ENCODE results near the gene NTSR1.

Gene NTSR1

DNA sequence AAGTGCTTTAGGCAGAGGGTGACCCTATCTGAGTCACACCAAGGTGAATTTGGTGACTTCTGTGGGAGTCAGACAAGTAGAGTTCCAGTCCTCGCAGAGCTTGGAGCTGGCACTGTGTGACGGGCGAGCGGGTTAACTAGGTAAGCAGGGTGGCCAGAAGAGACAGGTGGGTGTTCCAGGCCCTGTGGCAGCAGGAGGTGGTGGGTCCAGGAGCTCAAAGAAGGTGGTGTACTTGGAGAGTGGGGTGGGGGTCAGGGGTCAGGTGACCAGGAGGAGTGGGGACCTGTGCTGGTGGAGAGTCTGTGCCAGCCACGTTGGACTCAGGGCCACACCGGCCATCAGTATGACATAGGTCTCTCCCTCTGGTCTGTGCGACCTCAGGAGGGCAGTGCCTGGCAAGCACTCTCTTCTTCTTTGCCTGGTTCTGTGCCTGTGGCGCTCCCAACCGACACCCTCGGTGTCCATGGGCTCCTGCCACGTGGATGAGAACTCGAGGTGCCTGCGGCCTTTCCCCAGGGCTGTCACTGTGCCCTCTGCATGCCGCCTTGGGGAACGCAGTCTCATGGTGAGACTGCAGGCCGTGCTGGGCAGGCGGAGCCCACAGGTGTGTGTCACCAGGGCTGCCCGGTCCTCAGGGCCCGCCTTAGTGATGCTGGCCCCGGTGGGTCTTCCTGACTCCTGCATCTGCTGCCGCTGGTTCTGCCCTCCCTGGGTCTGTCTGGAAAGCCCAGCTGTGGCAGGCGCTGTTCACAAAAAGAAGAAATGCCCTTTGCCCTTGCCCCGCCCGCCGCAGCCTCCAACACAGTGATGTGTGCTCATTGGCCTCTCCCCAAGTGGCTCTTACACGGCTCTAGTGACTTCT is 89.3 kb downstream of the NTSR1 start:
- H4K20me1 ChIP-seq, result peaks cover 0 to 49% (median 29%) of the 10 kb centered on the region in 11 experiments; a peak in 16 of 22 replicates
- H3K4me1 ChIP-seq, result peaks cover 52 to 72% (median 67%) of the 10 kb centered on the region in 10 experiments
- H3K36me3 ChIP-seq, result peaks cover 36 to 49% (median 39%) of the 10 kb centered on the region in 11 experiments
- TF ChIP-seq Cebpa-rat (IDR thresholded peaks at IDR 0.05), result no peak
- H3K9ac ChIP-seq, result peak overlapping the region; percentile 63 to 81 (median 76)
- peak overlapping the region; percentile 86 to 99 (median 93) for H3K4me2 ChIP-seq
- no peaks in the 10 kb centered on the region for H3K9me3 ChIP-seq (replicated peaks in 1 of 11)
- H3K27me3 ChIP-seq, result no peaks in the 10 kb centered on the region
- peak overlapping the region in 9 of 10 experiments; percentile 54 to 79 (median 59); a peak in 16 of 20 replicates for H3K4me3 ChIP-seq
- H3K27ac ChIP-seq, result peak overlapping the region in 8 of 11 experiments; percentile 18 to 57 (median 48); a peak in 7 of 22 replicates

DNA sequence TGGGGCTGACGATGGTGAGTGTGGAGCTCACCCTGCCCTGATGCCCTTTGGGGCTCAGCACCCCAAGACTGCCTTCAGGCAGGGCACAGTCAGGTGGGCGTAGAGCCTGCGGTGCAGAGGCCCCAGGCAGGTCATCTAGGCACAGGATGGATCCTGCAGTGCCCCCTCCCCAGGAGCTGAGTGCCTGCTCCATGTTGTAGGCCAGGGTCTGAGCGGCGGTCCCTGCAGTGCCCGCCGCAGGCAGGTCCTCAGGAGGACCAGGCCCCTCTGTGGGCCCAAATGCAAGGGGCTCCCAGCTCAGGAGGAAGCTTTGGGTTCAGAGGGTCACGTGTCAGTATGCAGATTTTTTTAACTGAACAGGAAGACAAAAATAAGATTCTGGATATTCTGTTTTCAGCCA is 90.4 kb downstream of the NTSR1 start:
- Histone ChIP-seq H3K9ac (peak overlapping the region in 6 of 11 experiments; percentile 14 to 79 (median 61); a peak in 8 of 22 replicates), H3K36me3 (peaks cover 36 to 49% (median 39%) of the 10 kb centered on the region in 11 experiments), H3K4me3 (no peak overlapping the region), H3K27ac (no peak overlapping the region; a peak in 1 of 22 replicates), H3K4me2 (peak overlapping the region in 8 of 11 experiments; percentile 15 to 99 (median 92); a peak in 11 of 22 replicates), H4K20me1 (peaks cover 0 to 50% (median 29%) of the 10 kb centered on the region in 11 experiments; a peak in 15 of 22 replicates), H3K4me1 (peaks cover 52 to 72% (median 68%) of the 10 kb centered on the region in 10 experiments), H3K27me3 (no peaks in the 10 kb centered on the region), H3K9me3 (replicated peaks in 1 of 11) (no peaks in the 10 kb centered on the region)
- TF ChIP-seq Cebpa-rat (IDR thresholded peaks at IDR 0.05), result no peak

DNA sequence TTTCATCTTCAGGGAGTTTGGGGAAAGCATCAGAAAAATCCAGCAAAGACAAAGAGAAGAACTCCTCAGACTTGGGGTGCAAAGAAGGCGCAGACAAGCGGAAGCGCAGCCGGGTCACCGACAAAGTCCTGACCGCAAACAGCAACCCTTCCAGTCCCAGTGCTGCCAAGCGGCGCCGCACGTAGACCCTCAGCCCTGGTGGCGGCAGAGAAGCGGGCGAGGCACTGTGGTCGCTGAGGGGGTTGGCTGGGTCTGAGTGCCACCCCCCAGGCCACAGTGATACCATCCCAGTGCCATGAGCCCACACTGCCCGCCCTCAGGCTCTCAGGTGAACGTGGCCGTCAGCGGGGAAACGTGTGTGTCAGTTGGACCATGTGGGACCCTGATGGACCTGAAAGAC is 90.8 kb downstream of the NTSR1 start:
- H3K36me3 ChIP-seq, result peaks cover 36 to 49% (median 39%) of the 10 kb centered on the region in 11 experiments
- TF ChIP-seq Cebpa-rat (IDR thresholded peaks at IDR 0.05), result no peak
- H3K4me3 ChIP-seq, result no peak overlapping the region
- H3K27ac ChIP-seq, result no peak overlapping the region
- H3K4me2 ChIP-seq, result peak overlapping the region in 3 of 11 experiments; percentile 37 to 98 (median 95); a peak in 4 of 22 replicates
- H4K20me1 ChIP-seq, result peaks cover 0 to 50% (median 29%) of the 10 kb centered on the region in 11 experiments; a peak in 15 of 22 replicates
- peaks cover 55 to 73% (median 70%) of the 10 kb centered on the region in 10 experiments for H3K4me1 ChIP-seq
- peak overlapping the region in 7 of 11 experiments; percentile 8 to 79 (median 35); a peak in 5 of 22 replicates for H3K9ac ChIP-seq
- no peaks in the 10 kb centered on the region for H3K27me3 ChIP-seq
- no peaks in the 10 kb centered on the region for H3K9me3 ChIP-seq (replicated peaks in 1 of 11)

- no peak overlapping the region for H3K4me2 ChIP-seq
- no peak for TF ChIP-seq Cebpa-rat (IDR thresholded peaks at IDR 0.05)
Measured at GRCh38 chr20:62799873-62800272, 91.2 kb downstream of the NTSR1 start.

GRCh38 chr20:62800314-62801259 is 92.0 kb downstream of the NTSR1 start:
- Histone ChIP-seq H3K9ac (peak overlapping the region in 1 of 11 experiments; percentile 15; a peak in 1 of 22 replicates), H4K20me1 (peaks cover 0 to 52% (median 30%) of the 10 kb centered on the region in 11 experiments; a peak in 20 of 22 replicates), H3K4me1 (peaks cover 50 to 63% (median 59%) of the 10 kb centered on the region in 10 experiments), H3K9me3 (replicated peaks in 1 of 11) (no peaks in the 10 kb centered on the region), H3K36me3 (peaks cover 36 to 49% (median 39%) of the 10 kb centered on the region in 11 experiments), H3K27ac (no peak overlapping the region), H3K27me3 (no peaks in the 10 kb centered on the region), H3K4me3 (no peak overlapping the region), H3K4me2 (no peak overlapping the region)
- no peak for TF ChIP-seq Cebpa-rat (IDR thresholded peaks at IDR 0.05)

More at GRCh38 chr20:62799873-62800272, 91.2 kb downstream of the NTSR1 start:
- peaks cover 0 to 50% (median 29%) of the 10 kb centered on the region in 11 experiments; a peak in 15 of 22 replicates for H4K20me1 ChIP-seq
- H3K27me3 ChIP-seq, result no peaks in the 10 kb centered on the region
- no peaks in the 10 kb centered on the region for H3K9me3 ChIP-seq (replicated peaks in 1 of 11)
- H3K36me3 ChIP-seq, result peaks cover 36 to 49% (median 39%) of the 10 kb centered on the region in 11 experiments
- peaks cover 51 to 69% (median 66%) of the 10 kb centered on the region in 10 experiments for H3K4me1 ChIP-seq
- peak overlapping the region in 7 of 11 experiments; percentile 8 to 79 (median 34); a peak in 3 of 22 replicates for H3K9ac ChIP-seq
- H3K4me3 ChIP-seq, result no peak overlapping the region
- H3K27ac ChIP-seq, result no peak overlapping the region

DNA sequence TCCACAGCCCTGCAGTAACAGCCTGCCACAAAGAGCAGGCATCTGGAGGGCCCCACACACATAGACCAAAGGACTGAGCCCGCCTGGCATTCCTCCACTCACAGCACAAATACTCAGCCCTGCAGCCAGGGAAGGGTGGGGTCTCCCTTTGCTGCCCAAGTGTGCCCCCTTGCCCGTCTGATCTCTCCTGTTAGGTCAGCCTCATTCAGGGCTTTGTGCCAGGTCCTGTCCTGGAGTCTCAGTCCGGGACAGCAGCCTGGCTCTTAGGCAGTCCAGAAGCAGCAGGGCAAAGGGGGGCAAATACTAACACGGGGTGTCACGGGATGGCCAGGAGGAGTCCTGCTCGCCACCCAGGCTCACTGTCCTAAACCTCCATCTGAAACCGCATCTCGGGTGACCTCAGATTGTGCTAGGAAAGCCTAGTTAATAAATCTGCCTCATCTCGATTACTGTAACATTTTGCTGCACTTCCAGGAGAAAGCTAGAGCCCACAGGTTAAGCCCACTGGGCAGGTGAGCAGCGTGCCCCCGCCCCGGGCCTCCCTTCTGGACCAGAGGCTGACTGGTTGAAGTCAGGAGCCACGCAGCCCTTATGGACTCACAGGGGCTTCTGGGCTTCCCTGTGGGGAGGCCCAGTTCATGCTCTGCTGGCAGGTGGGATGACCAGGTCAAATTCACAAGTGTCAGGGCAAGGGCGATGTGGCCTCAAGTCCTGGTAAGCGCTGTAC is 92.8 kb downstream of the NTSR1 start:
- Histone ChIP-seq H3K9ac (peak overlapping the region in 2 of 11 experiments; percentile 15 to 18; a peak in 2 of 22 replicates), H3K4me1 (peaks cover 54 to 66% (median 63%) of the 10 kb centered on the region in 10 experiments), H4K20me1 (peaks cover 4 to 61% (median 36%) of the 10 kb centered on the region in 11 experiments; a peak in 21 of 22 replicates), H3K4me3 (no peak overlapping the region), H3K27me3 (no peaks in the 10 kb centered on the region), H3K9me3 (replicated peaks in 1 of 11) (no peaks in the 10 kb centered on the region), H3K4me2 (peak overlapping the region in 2 of 11 experiments; percentile 89 to 92; a peak in 2 of 22 replicates), H3K36me3 (peaks cover 36 to 53% (median 41%) of the 10 kb centered on the region in 11 experiments), H3K27ac (no peak overlapping the region)
- TF ChIP-seq Cebpa-rat (IDR thresholded peaks at IDR 0.05), result no peak

DNA sequence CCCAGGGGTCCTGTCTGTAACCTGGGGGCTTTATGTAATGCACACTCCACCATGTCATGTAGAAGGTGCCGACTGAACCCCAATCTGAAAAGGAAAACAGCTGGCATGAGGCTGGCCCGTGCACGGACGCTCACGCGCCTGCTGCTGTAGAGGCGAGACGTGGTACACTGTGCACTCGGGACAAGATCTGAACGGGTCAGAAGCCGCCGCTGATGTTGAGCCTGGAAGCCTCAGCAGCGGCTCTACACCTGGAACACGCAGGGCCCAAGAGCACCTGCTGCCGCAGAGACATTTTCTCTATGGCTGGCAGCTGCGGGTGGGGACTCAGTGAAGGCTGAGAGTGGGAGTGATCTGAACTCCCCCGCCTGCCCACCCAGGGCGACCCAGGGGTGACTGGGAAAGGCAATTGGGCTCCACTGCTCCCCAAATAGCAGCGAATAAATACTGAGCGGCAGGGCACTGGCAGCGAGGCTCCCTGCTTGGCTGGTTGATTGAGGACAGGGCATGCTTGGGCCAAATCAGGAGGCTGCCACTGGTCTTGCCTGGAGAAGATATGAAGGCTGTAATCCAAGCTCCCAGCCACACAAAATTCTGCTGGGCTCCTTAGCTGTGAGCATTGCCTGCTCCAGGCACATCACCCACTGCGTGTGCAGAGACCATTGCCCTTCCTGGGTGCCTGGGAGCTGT is 93.5 kb downstream of the NTSR1 start:
- no peak for TF ChIP-seq Cebpa-rat (IDR thresholded peaks at IDR 0.05)
- Histone ChIP-seq H3K27ac (no peak overlapping the region), H3K27me3 (no peaks in the 10 kb centered on the region), H3K4me1 (peaks cover 58 to 70% (median 66%) of the 10 kb centered on the region in 10 experiments), H3K4me3 (no peak overlapping the region), H3K9me3 (replicated peaks in 1 of 11) (no peaks in the 10 kb centered on the region), H3K36me3 (peaks cover 40 to 59% (median 48%) of the 10 kb centered on the region in 11 experiments), H3K4me2 (peak overlapping the region in 6 of 11 experiments; percentile 84 to 99 (median 90); a peak in 11 of 22 replicates), H4K20me1 (peaks cover 12 to 65% (median 42%) of the 10 kb centered on the region in 11 experiments), H3K9ac (peak overlapping the region in 2 of 11 experiments; percentile 18 to 26; a peak in 1 of 22 replicates)
